NCI-H146 treated with DMSO at 0.1 percent for 48 hours (cell line): ENCODE results near the gene PLLP.
"Not testable (repeated sequence)": the region's sequence is repeated elsewhere in the genome, so short reads cannot be mapped to it uniquely, and the experiment has no call there.

Experiments
- DNase-seq: peaks from one replicate; lab custom pipeline; 2025; ENCODE audit not compliant: unreplicated experiment; lab: John Stamatoyannopoulos, UW

PLLP gene

GRCh38 chr16:57273826-57274225 is 10.6 kb downstream of the PLLP start:
- DNase-seq, result no peak

GRCh38 chr16:57273359-57273758 is 11.1 kb downstream of the PLLP start:
- no peak for DNase-seq

- DNase-seq, result no peak
Measured at GRCh38 chr16:57271867-57272495, 12.5 kb downstream of the PLLP start.

- no peak for DNase-seq
Measured at GRCh38 chr16:57271063-57271345, 13.5 kb downstream of the PLLP start.

- no peak for DNase-seq
Measured at GRCh38 chr16:57270221-57271062, 14.0 kb downstream of the PLLP start.

- no peak for DNase-seq
Measured at GRCh38 chr16:57268804-57269800, 15.4 kb downstream of the PLLP start.

GRCh38 chr16:57267343-57267742 is 17.1 kb downstream of the PLLP start:
- not testable (repeated sequence) for DNase-seq

- DNase-seq, result no peak
Measured at GRCh38 chr16:57266531-57267260, 17.8 kb downstream of the PLLP start.

- no peak for DNase-seq
Measured at GRCh38 chr16:57265850-57266530, 18.5 kb downstream of the PLLP start.

GRCh38 chr16:57264950-57265371 is 19.5 kb downstream of the PLLP start:
- no peak for DNase-seq

GRCh38 chr16:57264381-57264780 is 20.1 kb downstream of the PLLP start:
- no peak for DNase-seq

GRCh38 chr16:57263541-57264351 is 20.7 kb downstream of the PLLP start:
- no peak for DNase-seq

- DNase-seq, result no peak
Measured at GRCh38 chr16:57262841-57263540, 21.5 kb downstream of the PLLP start.

- DNase-seq, result no peak
Measured at GRCh38 chr16:57261806-57262205, 22.7 kb downstream of the PLLP start.

GRCh38 chr16:57260294-57260929 is 24.1 kb downstream of the PLLP start:
- DNase-seq, result no peak

GRCh38 chr16:57258910-57259475 is 25.5 kb downstream of the PLLP start:
- no peak for DNase-seq

- DNase-seq, result no peak
Measured at GRCh38 chr16:57258226-57258909, 26.1 kb downstream of the PLLP start.
